ENCODE results near the gene ZNF804B.

Gene ZNF804B

DNA sequence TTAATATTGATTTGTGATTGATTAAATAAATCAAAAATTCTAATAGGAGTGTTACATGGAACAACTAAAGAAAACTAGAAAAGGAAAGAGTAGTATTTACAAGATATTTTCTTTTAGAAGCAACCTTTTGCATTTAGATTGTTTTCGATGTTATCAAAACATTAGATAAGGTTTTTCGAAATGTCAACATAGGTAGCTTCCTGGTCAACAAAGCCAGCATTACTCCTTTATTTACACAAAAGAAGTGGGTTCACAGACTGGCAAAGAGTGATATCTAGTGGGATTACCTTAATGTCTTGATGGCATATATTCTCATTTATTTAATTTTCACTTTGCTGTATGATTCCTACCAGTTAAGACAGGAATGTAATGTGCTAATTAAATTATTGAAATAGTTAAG is 153.4 kb downstream of the ZNF804B start:
- no peak for DNase-seq (ENCODE audit: low read depth)
- TF ChIP-seq, protein P1, sequence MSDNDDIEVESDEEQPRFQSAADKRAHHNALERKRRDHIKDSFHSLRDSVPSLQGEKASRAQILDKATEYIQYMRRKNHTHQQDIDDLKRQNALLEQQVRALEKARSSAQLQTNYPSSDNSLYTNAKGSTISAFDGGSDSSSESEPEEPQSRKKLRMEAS (IDR thresholded peaks at IDR 0.05; ENCODE audit: low read depth, low read length) = no peak
- H3K4me3 ChIP-seq (ENCODE audit: low read depth, low read length) = no peak overlapping the region

DNA sequence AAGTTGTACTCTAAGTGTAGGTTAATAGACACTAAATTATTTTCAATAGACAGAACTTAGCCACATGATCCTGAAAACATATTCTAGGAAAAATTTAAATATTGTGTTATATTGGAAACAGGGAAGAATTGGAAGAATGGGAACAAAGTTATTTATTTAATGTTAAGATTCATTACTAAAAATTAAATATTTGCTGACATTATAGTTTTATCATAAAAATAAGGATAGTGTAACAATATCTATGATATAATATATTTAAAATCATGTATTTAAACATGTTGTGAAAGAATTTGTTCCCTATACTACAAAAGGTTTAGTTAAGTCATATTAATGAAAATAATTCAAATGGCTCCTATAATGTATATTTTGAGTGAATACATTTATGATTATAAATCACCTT is 156.1 kb downstream of the ZNF804B start:
- no peak overlapping the region for H3K4me3 ChIP-seq (ENCODE audit: low read depth, low read length)
- DNase-seq (ENCODE audit: low read depth) = no peak
- TF ChIP-seq MYC (IDR thresholded peaks at IDR 0.05; ENCODE audit: low read depth, low read length) (no peak), POLR2A (IDR thresholded peaks at IDR 0.05; ENCODE audit: extremely low read depth, insufficient read length) (no peak)
- TF ChIP-seq, protein P1 (IDR thresholded peaks at IDR 0.05; ENCODE audit: low read depth, low read length) = no peak
- TF ChIP-seq, protein P2, sequence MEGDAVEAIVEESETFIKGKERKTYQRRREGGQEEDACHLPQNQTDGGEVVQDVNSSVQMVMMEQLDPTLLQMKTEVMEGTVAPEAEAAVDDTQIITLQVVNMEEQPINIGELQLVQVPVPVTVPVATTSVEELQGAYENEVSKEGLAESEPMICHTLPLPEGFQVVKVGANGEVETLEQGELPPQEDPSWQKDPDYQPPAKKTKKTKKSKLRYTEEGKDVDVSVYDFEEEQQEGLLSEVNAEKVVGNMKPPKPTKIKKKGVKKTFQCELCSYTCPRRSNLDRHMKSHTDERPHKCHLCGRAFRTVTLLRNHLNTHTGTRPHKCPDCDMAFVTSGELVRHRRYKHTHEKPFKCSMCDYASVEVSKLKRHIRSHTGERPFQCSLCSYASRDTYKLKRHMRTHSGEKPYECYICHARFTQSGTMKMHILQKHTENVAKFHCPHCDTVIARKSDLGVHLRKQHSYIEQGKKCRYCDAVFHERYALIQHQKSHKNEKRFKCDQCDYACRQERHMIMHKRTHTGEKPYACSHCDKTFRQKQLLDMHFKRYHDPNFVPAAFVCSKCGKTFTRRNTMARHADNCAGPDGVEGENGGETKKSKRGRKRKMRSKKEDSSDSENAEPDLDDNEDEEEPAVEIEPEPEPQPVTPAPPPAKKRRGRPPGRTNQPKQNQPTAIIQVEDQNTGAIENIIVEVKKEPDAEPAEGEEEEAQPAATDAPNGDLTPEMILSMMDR (IDR thresholded peaks at IDR 0.05; ENCODE audit: low read depth, low read length) = no peak

DNA sequence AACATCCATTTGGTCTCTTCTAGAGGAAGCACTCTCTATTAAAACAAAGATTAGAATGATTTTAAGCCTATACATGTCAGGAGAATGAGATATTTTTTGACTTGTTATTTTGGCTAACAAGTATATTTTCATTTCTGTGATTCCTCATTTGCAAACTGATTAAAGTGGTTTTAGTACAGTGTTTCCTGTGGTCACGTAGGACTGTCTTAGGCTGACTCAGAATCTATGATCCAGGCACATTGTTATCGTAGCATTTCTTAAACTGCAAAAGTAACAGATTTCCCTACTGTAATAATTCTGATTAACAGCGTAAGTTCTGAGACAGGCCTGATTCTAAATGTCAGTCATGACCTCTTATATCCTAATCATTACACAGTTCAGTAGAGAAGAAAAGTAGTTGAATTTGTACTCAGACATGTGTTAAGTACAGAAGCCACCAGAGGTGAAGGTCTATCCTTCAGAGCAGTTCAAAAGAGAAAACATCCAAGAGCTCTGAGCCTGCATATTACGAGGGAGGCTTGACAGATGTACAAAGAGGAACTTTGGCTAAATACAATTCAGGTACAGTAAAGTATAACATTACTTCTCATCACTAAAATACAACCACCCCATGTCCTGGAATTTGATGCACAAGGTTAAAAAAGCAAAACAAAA is 160.1 kb downstream of the ZNF804B start:
- H3K4me3 ChIP-seq (ENCODE audit: low read depth, low read length) = no peak overlapping the region
- TF ChIP-seq MYC (IDR thresholded peaks at IDR 0.05; ENCODE audit: low read depth, low read length) = no peak
- TF ChIP-seq, protein P2 (IDR thresholded peaks at IDR 0.05; ENCODE audit: low read depth, low read length) = no peak
- TF ChIP-seq, protein P1 (IDR thresholded peaks at IDR 0.05; ENCODE audit: low read depth, low read length) = no peak
- no peak for TF ChIP-seq POLR2A (IDR thresholded peaks at IDR 0.05; ENCODE audit: extremely low read depth, insufficient read length)
- DNase-seq (ENCODE audit: low read depth) = no peak

DNA sequence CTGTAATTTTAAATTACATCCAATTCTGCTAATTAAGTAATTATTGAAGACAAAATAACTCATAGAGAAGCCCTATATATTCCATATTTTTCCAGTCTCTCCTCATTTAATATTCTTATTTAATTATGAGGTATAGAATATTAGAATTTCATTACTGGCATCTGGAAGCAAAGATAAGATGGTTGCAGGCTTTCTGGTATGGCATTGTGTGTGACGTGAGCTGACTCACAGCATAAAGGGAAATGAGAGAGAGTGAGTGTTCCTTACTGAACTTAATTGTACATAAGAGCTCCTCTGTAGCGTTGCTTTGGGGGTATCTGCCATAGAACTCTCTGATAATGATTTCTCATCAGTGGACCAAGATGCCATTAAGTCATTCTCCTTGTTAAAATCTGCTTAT is 163.4 kb downstream of the ZNF804B start:
- no peak for TF ChIP-seq POLR2A (IDR thresholded peaks at IDR 0.05; ENCODE audit: extremely low read depth, insufficient read length)
- DNase-seq (ENCODE audit: low read depth) = no peak
- no peak overlapping the region for H3K4me3 ChIP-seq (ENCODE audit: low read depth, low read length)

DNA sequence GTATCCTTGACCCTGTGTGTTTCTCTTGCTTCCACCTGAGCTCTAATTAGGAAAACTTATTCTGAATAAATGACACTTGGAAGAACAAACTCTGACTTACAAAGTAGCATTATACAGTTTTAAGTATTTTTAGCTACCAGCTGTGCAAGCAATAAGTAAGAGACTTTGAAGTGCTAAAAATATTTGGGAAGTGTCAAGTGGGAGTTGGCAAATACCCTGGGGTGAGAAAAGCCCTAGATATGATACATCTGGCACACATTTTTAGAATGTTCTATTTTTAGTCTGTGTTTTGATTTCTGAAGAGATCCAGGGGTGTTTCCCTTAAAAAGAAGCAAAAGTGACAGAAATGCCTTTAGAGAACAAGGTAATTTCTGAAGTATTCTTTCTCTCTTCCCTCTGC is 168.8 kb downstream of the ZNF804B start:
- TF ChIP-seq POLR2A (IDR thresholded peaks at IDR 0.05; ENCODE audit: extremely low read depth, insufficient read length) = no peak
- TF ChIP-seq, protein P1 (IDR thresholded peaks at IDR 0.05; ENCODE audit: low read depth, low read length) = no peak
- TF ChIP-seq, protein P2 (IDR thresholded peaks at IDR 0.05; ENCODE audit: low read depth, low read length) = no peak
- no peak for TF ChIP-seq MYC (IDR thresholded peaks at IDR 0.05; ENCODE audit: low read depth, low read length)
- no peak for DNase-seq (ENCODE audit: low read depth)
- no peak overlapping the region for H3K4me3 ChIP-seq (ENCODE audit: low read depth, low read length)

DNA sequence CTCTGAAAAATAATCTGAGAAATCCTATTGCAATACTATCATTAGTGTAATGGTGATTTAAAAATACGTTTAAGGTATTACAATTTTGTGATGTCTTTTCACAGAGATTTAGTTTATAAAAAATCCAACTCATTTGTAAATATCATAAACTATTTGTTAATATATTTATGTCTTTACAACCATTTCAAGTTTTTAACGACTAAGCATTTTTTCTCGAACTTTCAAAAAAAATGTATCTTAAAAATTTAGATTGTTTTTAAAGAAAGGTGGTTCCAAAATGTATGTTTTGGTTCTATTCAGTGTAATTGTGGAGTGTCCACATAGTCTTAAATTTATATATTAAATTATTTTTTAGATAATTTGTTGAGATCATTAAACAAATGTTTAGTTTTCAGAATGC is 170.2 kb downstream of the ZNF804B start:
- no peak overlapping the region for H3K4me3 ChIP-seq (ENCODE audit: low read depth, low read length)
- no peak for DNase-seq (ENCODE audit: low read depth)
- TF ChIP-seq, protein P1 (IDR thresholded peaks at IDR 0.05; ENCODE audit: low read depth, low read length) = no peak
- no peak for TF ChIP-seq POLR2A (IDR thresholded peaks at IDR 0.05; ENCODE audit: extremely low read depth, insufficient read length)

DNA sequence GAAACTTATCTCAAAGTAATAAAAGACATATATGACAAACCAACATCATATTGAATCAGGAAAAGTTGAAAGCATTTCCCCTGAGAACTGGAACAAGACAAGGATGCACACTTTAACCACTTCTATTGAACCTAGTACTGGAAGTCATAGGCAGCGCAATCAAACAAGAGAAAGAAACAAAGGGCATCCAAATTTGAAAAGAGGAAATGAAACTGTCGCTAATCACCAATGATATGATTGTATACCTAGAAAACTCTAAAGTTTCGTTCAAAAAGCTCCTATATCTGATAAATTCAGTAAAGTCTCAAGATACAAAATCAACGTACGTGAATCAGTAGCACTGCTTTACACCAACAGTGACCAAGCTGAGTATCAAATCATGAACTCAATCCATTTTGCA is 173.8 kb downstream of the ZNF804B start:
- DNase-seq (ENCODE audit: low read depth) = no peak
- TF ChIP-seq MYC (IDR thresholded peaks at IDR 0.05; ENCODE audit: low read depth, low read length) (no peak), POLR2A (IDR thresholded peaks at IDR 0.05; ENCODE audit: extremely low read depth, insufficient read length) (no peak)
- TF ChIP-seq, protein P2 (IDR thresholded peaks at IDR 0.05; ENCODE audit: low read depth, low read length) = no peak
- TF ChIP-seq, protein P1 (IDR thresholded peaks at IDR 0.05; ENCODE audit: low read depth, low read length) = no peak

More for the DNA sequence above, 173.8 kb downstream of the ZNF804B start:
- no peak overlapping the region for H3K4me3 ChIP-seq (ENCODE audit: low read depth, low read length)
